IMR-90 (cell line): ENCODE measurements around the gene AGPAT3. TPM values are rescaled to one million over a fixed set of nuclear protein-coding genes. Genes with fewer than 3 reads are reported as not detected.

Source experiments
- ATAC-seq: fragments of 200-7000 bp; cut with Tn5 transposase; 2 replicates; pipeline ENCODE4 v1.9.1; 2020; ENCODE audit warnings: low read depth, mild to moderate bottlenecking, moderate library complexity
- BruUV-seq: library from RNA; stranded (reverse); fragments of 400-500 nt; replicated peaks from 2 replicates; lab custom pipeline; 2021; lab: Mats Ljungman, UMichigan
- CTCF ChIA-PET: fragments of 300-600 bp; formaldehyde crosslinking; extraction: SDS; loops from one replicate; lab custom pipeline; 2021; ENCODE audit warnings: antibody characterized with exemption; lab: Yijun Ruan, JAX
- POLR2A ChIA-PET: fragments of 300-600 bp; sonication (Branson Sonifier 250); formaldehyde crosslinking; loops from one replicate; lab custom pipeline; 2022; ENCODE audit warnings: antibody characterized with exemption; ENCODE audit not compliant: unreplicated experiment; lab: Charles Lee
- DNase-seq: peaks from one replicate; pipeline ENCODE4 v3.0.0; 2013
- H2AFZ ChIP-seq: replicated peaks from 2 replicates; pipeline ENCODE3; 2013; ENCODE audit warnings: low read length, mild to moderate bottlenecking; ENCODE audit not compliant: poor library complexity
- H2AK5ac ChIP-seq: 2 replicates; pipeline ENCODE4 v1.6.1; 2013; ENCODE audit warnings: low read depth, low read length, inconsistent platforms
- H2AK9ac ChIP-seq: replicated peaks from 2 replicates; pipeline ENCODE3; 2013; ENCODE audit warnings: mild to moderate bottlenecking, low read depth, low read length, moderate library complexity; ENCODE audit not compliant: poor library complexity
- H2BK120ac ChIP-seq: 2 replicates; pipeline ENCODE4 v1.6.1; 2013; ENCODE audit warnings: low read depth, low read length, inconsistent platforms
- H2BK15ac ChIP-seq: 3 replicates; pipeline ENCODE4 v1.6.1; 2013; ENCODE audit warnings: low read depth, low read length, inconsistent platforms
- H2BK20ac ChIP-seq: 2 replicates; pipeline ENCODE4 v1.6.1; 2013; ENCODE audit warnings: low read depth, mild to moderate bottlenecking, inconsistent platforms, low read length, moderate library complexity
- H2BK5ac ChIP-seq: 2 replicates; pipeline ENCODE4 v1.6.1; 2013; ENCODE audit warnings: mild to moderate bottlenecking, low read depth, low read length, inconsistent platforms; ENCODE audit not compliant: poor library complexity, severe bottlenecking
- H3K14ac ChIP-seq: replicated peaks from 2 replicates; pipeline ENCODE4 v1.6.1; 2013; ENCODE audit warnings: low read depth, low read length, inconsistent platforms
- H3K18ac ChIP-seq: 2 replicates; pipeline ENCODE4 v1.6.1; 2013; ENCODE audit warnings: low read depth, low read length, control low read depth
- H3K23ac ChIP-seq: 2 replicates; pipeline ENCODE4 v1.6.1; 2013; ENCODE audit warnings: low read depth, low read length, inconsistent platforms
- H3K27ac ChIP-seq: 2 replicates; pipeline ENCODE4 v1.5.1; 2013; ENCODE audit warnings: mild to moderate bottlenecking, control low read depth, low read length; ENCODE audit not compliant: insufficient read depth
- H3K27me3 ChIP-seq: 2 replicates; pipeline ENCODE4 v1.6.1; 2013; ENCODE audit warnings: low read length; ENCODE audit not compliant: control insufficient read depth, insufficient read depth
- H3K36me3 ChIP-seq: 2 replicates; pipeline ENCODE4 v1.6.1; 2013; ENCODE audit warnings: low read length, mixed read lengths; ENCODE audit not compliant: control insufficient read depth, insufficient read depth
- H3K4ac ChIP-seq: 2 replicates; pipeline ENCODE4 v1.6.1; 2013; ENCODE audit warnings: low read depth, low read length, inconsistent platforms
- H3K4me1 ChIP-seq: 2 replicates; pipeline ENCODE4 v1.6.1; 2013; ENCODE audit warnings: low read length, mixed read lengths; ENCODE audit not compliant: control insufficient read depth, insufficient read depth
- H3K4me2 ChIP-seq: 2 replicates; pipeline ENCODE4 v1.6.1; 2013; ENCODE audit warnings: low read depth, mild to moderate bottlenecking, control low read depth, low read length, moderate library complexity
- H3K4me3 ChIP-seq: 2 replicates; pipeline ENCODE4 v1.5.1; 2013; ENCODE audit warnings: low read depth, mild to moderate bottlenecking, control low read depth, low read length, moderate library complexity; ENCODE audit not compliant: insufficient read depth
- H3K56ac ChIP-seq: 2 replicates; pipeline ENCODE4 v1.6.1; 2013; ENCODE audit warnings: low read length, inconsistent platforms; ENCODE audit not compliant: insufficient read depth; ENCODE audit errors: extremely low read depth
- H3K79me1 ChIP-seq, 2 experiments: 2 replicates each; pipeline ENCODE4 v1.6.1; 2013; ENCODE audit warnings: low read length in 2 of 2, inconsistent platforms in 1 of 2, low read depth in 1 of 2
- H3K9ac ChIP-seq: 2 replicates; pipeline ENCODE4 v1.6.1; 2013; ENCODE audit warnings: low read depth, low read length, control low read depth
- H3K9me1 ChIP-seq: 2 replicates; pipeline ENCODE4 v1.6.1; 2013; ENCODE audit warnings: low read length, inconsistent platforms; ENCODE audit not compliant: insufficient read depth
- H3K9me3 ChIP-seq: 2 replicates; pipeline ENCODE4 v1.6.1; 2013; ENCODE audit warnings: low read length; ENCODE audit not compliant: control insufficient read depth, insufficient read depth
- H4K20me1 ChIP-seq: 2 replicates; pipeline ENCODE4 v1.6.1; 2013; ENCODE audit warnings: low read length, inconsistent platforms; ENCODE audit not compliant: insufficient read depth
- H4K5ac ChIP-seq: 2 replicates; pipeline ENCODE4 v1.6.1; 2013; ENCODE audit warnings: mild to moderate bottlenecking, low read depth, low read length, control low read depth
- H4K8ac ChIP-seq, 2 experiments: 2 replicates each; pipeline ENCODE4 v1.6.1; 2013; ENCODE audit warnings: low read depth in 2 of 2, low read length in 2 of 2, control low read depth in 1 of 2, inconsistent platforms in 1 of 2
- H4K91ac ChIP-seq: 2 replicates; pipeline ENCODE4 v1.6.1; 2013; ENCODE audit warnings: low read depth, low read length, inconsistent platforms; ENCODE audit not compliant: insufficient read depth
- BHLHE40 ChIP-seq: fragments of 150-350 bp; IDR thresholded peaks from 2 replicates; pipeline ENCODE4 v1.6.1; 2016; ENCODE audit warnings: mild to moderate bottlenecking, low read depth, low read length
- CEBPB ChIP-seq: IDR thresholded peaks from 2 replicates; pipeline ENCODE4 v1.6.1; 2012; ENCODE audit warnings: low read depth, low read length, improper control_type of control experiment
- CHD1 ChIP-seq: IDR thresholded peaks from 2 replicates; pipeline ENCODE4 v1.6.1; 2012; ENCODE audit warnings: low read depth, low read length, improper control_type of control experiment
- FOS ChIP-seq: fragments of 150-350 bp; IDR thresholded peaks from 2 replicates; pipeline ENCODE4 v1.6.1; 2016; ENCODE audit warnings: low read depth, low read length
- RCOR1 ChIP-seq: IDR thresholded peaks from 2 replicates; pipeline ENCODE4 v1.6.1; 2012; ENCODE audit warnings: mild to moderate bottlenecking, low read length, improper control_type of control experiment; ENCODE audit not compliant: insufficient replicate concordance
- RFX5 ChIP-seq: IDR thresholded peaks from 2 replicates; pipeline ENCODE4 v1.8.0; 2012; ENCODE audit warnings: low read depth, mild to moderate bottlenecking, low read length, moderate library complexity
- SMC3 ChIP-seq: fragments of 150-350 bp; IDR thresholded peaks from 2 replicates; pipeline ENCODE4 v1.6.1; 2016; ENCODE audit warnings: low read depth, mild to moderate bottlenecking, antibody characterized with exemption, low read length, moderate library complexity
- WGBS, 2 experiments: methylation state at CpG; one replicate each; pipeline versions ENCODE4 v1.1.5 to v1.1.7; 2013; ENCODE audit warnings: missing lambda C conversion rate in 2 of 2; ENCODE audit not compliant: insufficient read length in 1 of 2; ENCODE audit errors: extremely low coverage in 2 of 2; 5-methylcytosine and 5-hydroxymethylcytosine counted together
- dilution Hi-C: fragments of 300-500 bp; cut with HindIII; formaldehyde crosslinking; loops from one replicate; pipeline ENCODE4 v1.14.3; 2018; ENCODE audit warnings: low sequenced_read_pairs; ENCODE audit not compliant: unreplicated experiment
- in situ Hi-C: fragments of 300-500 bp; cut with MboI; formaldehyde crosslinking; loops from 3 replicates; pipeline ENCODE4 v1.14.3; 2019; ENCODE audit warnings: low sequenced_read_pairs, inconsistent platforms, mixed read lengths
- intact Hi-C: fragments of 100-400 bp; cut with micrococcal nuclease; formaldehyde crosslinking; loops from 2 replicates; pipeline ENCODE4 v1.10.0; 2022
- polyA plus RNA-seq, 3 experiments: library from polyadenylated mRNA; depleted of rRNA; stranded (reverse); fragments of >200 nt; gene quantifications; 2 replicates each; pipeline ENCODE4 v1.2.3, GENCODE V29; 2012; ENCODE audit warnings: low replicate concordance in 1 of 3
- total RNA-seq: library from RNA; depleted of rRNA; stranded (reverse); fragments of >200 nt; gene quantifications from 2 replicates; pipeline ENCODE4 v1.2.3, GENCODE V29; 2012
- TF ChIP-seq, protein P1 (sequence below): conservative IDR thresholded peaks from 2 replicates; pipeline ENCODE4 v1.5.1; 2012; ENCODE audit warnings: mild to moderate bottlenecking, low read depth, low read length, improper control_type of control experiment
- TF ChIP-seq, protein P2 (sequence below): fragments of 150-350 bp; IDR thresholded peaks from 2 replicates; pipeline ENCODE4 v1.6.1; 2016; ENCODE audit warnings: low read depth, mild to moderate bottlenecking, low read length, moderate library complexity, borderline replicate concordance

AGPAT3 gene
- total and polyA plus RNA-seq, 2 of the 4 experiments (the other 2 are of a cell fraction), result 27.1 to 38.7 TPM

DNA sequence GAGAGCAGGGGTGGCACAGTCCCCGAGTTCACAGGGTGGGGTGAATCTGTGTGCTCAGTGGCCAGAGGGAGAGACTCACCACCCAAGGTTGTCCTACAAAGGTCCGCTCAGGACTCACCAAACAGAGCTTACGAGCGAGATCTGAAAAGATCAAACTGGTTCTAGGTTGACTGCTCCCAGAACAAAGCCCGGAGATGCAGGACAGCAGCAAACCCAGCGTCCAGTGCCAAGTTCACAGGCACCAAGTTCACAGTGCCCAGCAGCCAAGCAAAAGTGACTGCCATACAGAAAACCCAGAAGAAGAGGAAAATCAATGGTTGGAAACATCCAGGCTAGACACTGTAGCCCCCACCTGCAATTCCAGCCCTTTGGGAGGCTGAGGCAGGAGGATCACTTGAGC is 35.7 kb downstream of the AGPAT3 start:
- H3K9me3 ChIP-seq, result no peaks in the 10 kb centered on the region
- in situ Hi-C loops, result no loop called here
- peaks cover 13% of the 10 kb centered on the region for H3K36me3 ChIP-seq
- H3K4me3 ChIP-seq, result no peak overlapping the region
- DNase-seq (no peak), ATAC-seq (no peak)
- no peak overlapping the region for H3K18ac ChIP-seq
- peaks cover 60% of the 10 kb centered on the region for H4K20me1 ChIP-seq
- no peak overlapping the region for H3K4me2 ChIP-seq
- no peak overlapping the region for H2AK9ac ChIP-seq
- WGBS, 2 experiments, result 93% methylated on average over 3 of the region's 6 CpGs; no CpG with 5 or more reads in 1 of the 2 experiments
- intact Hi-C loops, result no loop called here
- H2BK5ac ChIP-seq, result no peak overlapping the region
- peaks cover 18% of the 10 kb centered on the region for H3K9me1 ChIP-seq
- CTCF ChIA-PET, result no interaction called here
- H4K5ac ChIP-seq, result no peak overlapping the region
- peaks cover 2% of the 10 kb centered on the region; the same call in 1 of the 2 replicates for H3K4me1 ChIP-seq
- no peak overlapping the region for H3K23ac ChIP-seq
- no peak overlapping the region for H2BK120ac ChIP-seq
- no peak overlapping the region for H2BK15ac ChIP-seq
- dilution Hi-C loops, result no loop called here
- no TSS peak for BruUV-seq
- no peak overlapping the region for H4K8ac ChIP-seq
- no peak overlapping the region for H3K14ac ChIP-seq
- POLR2A ChIA-PET, result no interaction called here
- H2BK20ac ChIP-seq, result no peak overlapping the region
- H3K56ac ChIP-seq, result no peak overlapping the region
- H4K91ac ChIP-seq, result no peak overlapping the region
- TF ChIP-seq, protein P1, sequence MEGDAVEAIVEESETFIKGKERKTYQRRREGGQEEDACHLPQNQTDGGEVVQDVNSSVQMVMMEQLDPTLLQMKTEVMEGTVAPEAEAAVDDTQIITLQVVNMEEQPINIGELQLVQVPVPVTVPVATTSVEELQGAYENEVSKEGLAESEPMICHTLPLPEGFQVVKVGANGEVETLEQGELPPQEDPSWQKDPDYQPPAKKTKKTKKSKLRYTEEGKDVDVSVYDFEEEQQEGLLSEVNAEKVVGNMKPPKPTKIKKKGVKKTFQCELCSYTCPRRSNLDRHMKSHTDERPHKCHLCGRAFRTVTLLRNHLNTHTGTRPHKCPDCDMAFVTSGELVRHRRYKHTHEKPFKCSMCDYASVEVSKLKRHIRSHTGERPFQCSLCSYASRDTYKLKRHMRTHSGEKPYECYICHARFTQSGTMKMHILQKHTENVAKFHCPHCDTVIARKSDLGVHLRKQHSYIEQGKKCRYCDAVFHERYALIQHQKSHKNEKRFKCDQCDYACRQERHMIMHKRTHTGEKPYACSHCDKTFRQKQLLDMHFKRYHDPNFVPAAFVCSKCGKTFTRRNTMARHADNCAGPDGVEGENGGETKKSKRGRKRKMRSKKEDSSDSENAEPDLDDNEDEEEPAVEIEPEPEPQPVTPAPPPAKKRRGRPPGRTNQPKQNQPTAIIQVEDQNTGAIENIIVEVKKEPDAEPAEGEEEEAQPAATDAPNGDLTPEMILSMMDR, result no peak
- no peak for TF ChIP-seq BHLHE40
- TF ChIP-seq CEBPB, result no peak
- TF ChIP-seq, protein P2, sequence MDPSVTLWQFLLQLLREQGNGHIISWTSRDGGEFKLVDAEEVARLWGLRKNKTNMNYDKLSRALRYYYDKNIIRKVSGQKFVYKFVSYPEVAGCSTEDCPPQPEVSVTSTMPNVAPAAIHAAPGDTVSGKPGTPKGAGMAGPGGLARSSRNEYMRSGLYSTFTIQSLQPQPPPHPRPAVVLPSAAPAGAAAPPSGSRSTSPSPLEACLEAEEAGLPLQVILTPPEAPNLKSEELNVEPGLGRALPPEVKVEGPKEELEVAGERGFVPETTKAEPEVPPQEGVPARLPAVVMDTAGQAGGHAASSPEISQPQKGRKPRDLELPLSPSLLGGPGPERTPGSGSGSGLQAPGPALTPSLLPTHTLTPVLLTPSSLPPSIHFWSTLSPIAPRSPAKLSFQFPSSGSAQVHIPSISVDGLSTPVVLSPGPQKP, result no peak
- TF ChIP-seq FOS, result no peak
- TF ChIP-seq CHD1, result no peak
- TF ChIP-seq RFX5, result no peak
- no peak for TF ChIP-seq RCOR1
- no peak for TF ChIP-seq SMC3
- no peak overlapping the region for H2AFZ ChIP-seq
- H2AK5ac ChIP-seq, result no peak overlapping the region
- H3K27me3 ChIP-seq, result no peaks in the 10 kb centered on the region
- no peak overlapping the region for H3K27ac ChIP-seq
- H3K79me1 ChIP-seq, result peaks cover 39 to 58% of the 10 kb centered on the region in 2 experiments
- H3K4ac ChIP-seq, result no peak overlapping the region
- H3K9ac ChIP-seq, result no peak overlapping the region
